H1 (cell line): Measurements from ENCODE around the gene PGBD5.

Experiments
- CBX8 ChIP-seq: fragments of 300-800, 300-1000 bp; sonication (generic); IDR thresholded peaks from 2 replicates; pipeline ENCODE4 v1.7.1; 2016; ENCODE audit warnings: low read depth, low read length, borderline replicate concordance
- CHD1 ChIP-seq: IDR thresholded peaks from 2 replicates; pipeline ENCODE4 v1.6.1; 2012; ENCODE audit warnings: low read depth, low read length, improper control_type of control experiment
- EP300 ChIP-seq, 2 experiments: IDR thresholded peaks; 1 replicate in 1 of 2; 2 replicates in 1 of 2; pipeline ENCODE4 v1.6.1; 2011 to 2012; ENCODE audit warnings: low read depth in 2 of 2, low read length in 2 of 2, mild to moderate bottlenecking in 2 of 2, borderline replicate concordance in 1 of 2, inconsistent platforms in 1 of 2, moderate library complexity in 1 of 2
- GTF2F1 ChIP-seq: IDR thresholded peaks from 2 replicates; pipeline ENCODE4 v1.6.1; 2012; ENCODE audit warnings: low read depth, low read length, improper control_type of control experiment, borderline replicate concordance
- HDAC2 ChIP-seq, 2 experiments: fragments of 300-600 bp in 1 of 2; sonication (generic) in 1 of 2; IDR thresholded peaks; 2 replicates each; pipeline ENCODE4 v1.6.1; 2011 to 2012; ENCODE audit warnings: low read depth in 2 of 2, low read length in 2 of 2, mild to moderate bottlenecking in 2 of 2, moderate library complexity in 2 of 2, borderline replicate concordance in 1 of 2, inconsistent platforms in 1 of 2
- JUND ChIP-seq: IDR thresholded peaks from 2 replicates; pipeline ENCODE4 v1.6.1; 2011; ENCODE audit warnings: mild to moderate bottlenecking, improper control_type of control experiment, low read length
- KDM1A ChIP-seq: fragments of 200-600, 300-600 bp; sonication (generic); IDR thresholded peaks from 2 replicates; pipeline ENCODE4 v1.7.1; 2016; ENCODE audit warnings: mild to moderate bottlenecking, low read length, borderline replicate concordance
- POLR2A ChIP-seq, 2 experiments: IDR thresholded peaks; 1 replicate in 1 of 2; 2 replicates in 1 of 2; pipeline ENCODE4 v1.6.1; 2011; ENCODE audit warnings: low read depth in 2 of 2, low read length in 2 of 2, mild to moderate bottlenecking in 2 of 2; ENCODE audit errors: control extremely low read depth in 1 of 2
- POU5F1 ChIP-seq: IDR thresholded peaks from 2 replicates; pipeline ENCODE4 v1.6.1; 2011; ENCODE audit warnings: low read depth, mild to moderate bottlenecking, low read length, moderate library complexity
- SUZ12 ChIP-seq: fragments of 200-600 bp; sonication (generic); IDR thresholded peaks from 2 replicates; pipeline ENCODE4 v1.6.1; 2012; ENCODE audit warnings: mild to moderate bottlenecking, inconsistent platforms, low read length, moderate library complexity, mixed read lengths
- ZNF274 ChIP-seq: IDR thresholded peaks from 2 replicates; pipeline ENCODE4 v1.7.0; 2012; ENCODE audit warnings: low read length, borderline replicate concordance; ENCODE audit errors: extremely low read depth
- TF ChIP-seq, protein P1 (sequence below): IDR thresholded peaks from 2 replicates; pipeline ENCODE4 v1.6.1; 2012; ENCODE audit warnings: inconsistent platforms
- TF ChIP-seq, protein P2 (sequence below), 3 experiments: IDR thresholded peaks; 1 replicate in 2 of 3; 2 replicates in 1 of 3; pipeline versions ENCODE4 v1.5.1 to v1.6.1; 2011; ENCODE audit warnings: low read length in 3 of 3, mild to moderate bottlenecking in 3 of 3, inconsistent platforms in 2 of 3, low read depth in 1 of 3, moderate library complexity in 1 of 3; ENCODE audit not compliant: insufficient read depth in 1 of 3; ENCODE audit errors: control extremely low read depth in 1 of 3
- TF ChIP-seq, protein P3 (sequence below): IDR thresholded peaks from 2 replicates; pipeline ENCODE4 v1.6.1; 2011; ENCODE audit warnings: low read length, improper control_type of control experiment

DNA sequence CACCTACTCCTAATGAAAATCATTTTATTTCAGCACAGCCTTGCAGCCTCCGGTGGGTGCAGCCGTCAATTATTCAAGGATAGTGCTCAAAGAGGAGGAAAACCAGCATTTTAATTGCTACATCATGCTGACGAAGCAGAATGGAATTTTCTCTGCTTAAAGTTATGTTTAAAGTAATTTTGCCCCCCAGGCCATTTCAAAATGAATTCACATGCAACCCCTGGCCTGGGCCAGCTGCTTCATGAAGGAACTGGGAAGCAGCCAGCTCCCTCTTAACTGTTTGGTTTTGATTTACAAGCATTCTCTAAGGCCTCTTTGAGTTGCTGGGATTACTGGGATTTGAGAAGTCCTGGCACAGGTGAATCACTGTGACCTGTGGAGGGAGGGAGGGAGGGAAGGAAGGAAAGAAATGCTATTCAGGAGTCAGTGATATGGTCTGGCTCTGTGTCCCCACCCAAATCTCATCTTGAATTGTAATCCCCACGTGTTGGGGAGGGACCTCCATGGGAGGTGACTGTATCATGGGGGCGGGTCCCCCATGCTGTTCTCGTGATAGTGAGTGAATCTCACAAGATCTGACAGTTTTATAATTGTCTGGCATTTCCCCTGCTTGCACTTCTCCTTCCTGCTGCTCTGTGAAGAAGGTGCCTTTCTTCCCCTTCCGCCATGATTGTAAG is 66.0 kb downstream of the PGBD5 start:
- TF ChIP-seq POU5F1 (no peak), ZNF274 (no peak), CBX8 (no peak), KDM1A (no peak), POLR2A (IDR thresholded peaks at IDR 0.05; ENCODE audit: control extremely low read depth in 1 of 2, low read depth in 2 of 2, low read length in 2 of 2) (no peak), HDAC2 (IDR thresholded peaks at IDR 0.05; ENCODE audit: borderline replicate concordance in 1 of 2, low read depth in 2 of 2, low read length in 2 of 2) (no peak), SUZ12 (no peak), GTF2F1 (no peak), EP300 (IDR thresholded peaks at IDR 0.05; ENCODE audit: borderline replicate concordance in 1 of 2, low read depth in 2 of 2, low read length in 2 of 2) (no peak), CHD1 (no peak), JUND (no peak)
- TF ChIP-seq, protein P1, sequence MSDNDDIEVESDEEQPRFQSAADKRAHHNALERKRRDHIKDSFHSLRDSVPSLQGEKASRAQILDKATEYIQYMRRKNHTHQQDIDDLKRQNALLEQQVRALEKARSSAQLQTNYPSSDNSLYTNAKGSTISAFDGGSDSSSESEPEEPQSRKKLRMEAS, result no peak
- TF ChIP-seq, protein P2, sequence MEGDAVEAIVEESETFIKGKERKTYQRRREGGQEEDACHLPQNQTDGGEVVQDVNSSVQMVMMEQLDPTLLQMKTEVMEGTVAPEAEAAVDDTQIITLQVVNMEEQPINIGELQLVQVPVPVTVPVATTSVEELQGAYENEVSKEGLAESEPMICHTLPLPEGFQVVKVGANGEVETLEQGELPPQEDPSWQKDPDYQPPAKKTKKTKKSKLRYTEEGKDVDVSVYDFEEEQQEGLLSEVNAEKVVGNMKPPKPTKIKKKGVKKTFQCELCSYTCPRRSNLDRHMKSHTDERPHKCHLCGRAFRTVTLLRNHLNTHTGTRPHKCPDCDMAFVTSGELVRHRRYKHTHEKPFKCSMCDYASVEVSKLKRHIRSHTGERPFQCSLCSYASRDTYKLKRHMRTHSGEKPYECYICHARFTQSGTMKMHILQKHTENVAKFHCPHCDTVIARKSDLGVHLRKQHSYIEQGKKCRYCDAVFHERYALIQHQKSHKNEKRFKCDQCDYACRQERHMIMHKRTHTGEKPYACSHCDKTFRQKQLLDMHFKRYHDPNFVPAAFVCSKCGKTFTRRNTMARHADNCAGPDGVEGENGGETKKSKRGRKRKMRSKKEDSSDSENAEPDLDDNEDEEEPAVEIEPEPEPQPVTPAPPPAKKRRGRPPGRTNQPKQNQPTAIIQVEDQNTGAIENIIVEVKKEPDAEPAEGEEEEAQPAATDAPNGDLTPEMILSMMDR (IDR thresholded peaks at IDR 0.05; ENCODE audit: control extremely low read depth in 1 of 3, insufficient read depth in 1 of 3, low read depth in 1 of 3, low read length in 3 of 3), result no peak
- TF ChIP-seq, protein P3, sequence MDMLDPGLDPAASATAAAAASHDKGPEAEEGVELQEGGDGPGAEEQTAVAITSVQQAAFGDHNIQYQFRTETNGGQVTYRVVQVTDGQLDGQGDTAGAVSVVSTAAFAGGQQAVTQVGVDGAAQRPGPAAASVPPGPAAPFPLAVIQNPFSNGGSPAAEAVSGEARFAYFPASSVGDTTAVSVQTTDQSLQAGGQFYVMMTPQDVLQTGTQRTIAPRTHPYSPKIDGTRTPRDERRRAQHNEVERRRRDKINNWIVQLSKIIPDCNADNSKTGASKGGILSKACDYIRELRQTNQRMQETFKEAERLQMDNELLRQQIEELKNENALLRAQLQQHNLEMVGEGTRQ, result no peak
